ENCODE data around the gene LSM6. TPM values are rescaled to one million over a fixed set of nuclear protein-coding genes. Genes with fewer than 3 reads are reported as not detected.

LSM6 gene
- total and polyA plus RNA-seq, 2 donors from 2014 or later, result 24.3 to 36.7 TPM

DNA sequence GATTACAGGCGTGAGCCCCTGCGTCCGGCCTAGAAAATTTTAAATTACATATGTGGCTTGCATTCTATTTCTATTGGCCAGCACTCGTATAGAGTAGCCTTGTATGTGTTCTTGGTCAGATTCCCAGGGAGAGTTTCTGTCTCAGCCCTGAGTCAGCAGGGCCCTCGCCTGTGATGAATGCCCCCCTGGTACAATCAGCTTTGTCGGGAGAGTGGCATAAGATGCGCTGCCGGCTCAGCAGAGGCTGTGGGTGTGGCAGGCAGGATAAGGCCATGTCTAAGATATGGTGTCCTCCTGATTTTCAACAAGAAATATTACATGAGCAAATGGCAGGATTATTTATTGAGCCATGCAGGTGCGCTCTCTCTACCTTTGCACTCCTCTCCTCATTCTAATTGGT, 37.3 kb downstream of the LSM6 start:
- Histone ChIP-seq H3K4me1 (ENCODE audit: control insufficient read depth in 2 of 3, insufficient read depth in 2 of 3, low read depth in 1 of 3, low read length in 3 of 3) (no peaks in the 10 kb centered on the region), H3K27me3 (ENCODE audit: control insufficient read depth, insufficient read depth, low read length) (no peaks in the 10 kb centered on the region), H3K36me3 (ENCODE audit: control insufficient read depth in 2 of 3, insufficient read depth in 3 of 3, low read length in 3 of 3) (no peaks in the 10 kb centered on the region), H3K27ac (ENCODE audit: low read depth in 2 of 2, low read length in 2 of 2) (no peak overlapping the region), H3K9ac (ENCODE audit: low read length in 3 of 3) (no peak overlapping the region), H3K9me3 (ENCODE audit: control insufficient read depth in 2 of 3, insufficient read depth in 1 of 3, low read length in 3 of 3) (no peaks in the 10 kb centered on the region), H3K4me3 (ENCODE audit: low read length in 3 of 3) (no peak overlapping the region)
- no peak for FAIRE-seq
- TF ChIP-seq, protein P1, sequence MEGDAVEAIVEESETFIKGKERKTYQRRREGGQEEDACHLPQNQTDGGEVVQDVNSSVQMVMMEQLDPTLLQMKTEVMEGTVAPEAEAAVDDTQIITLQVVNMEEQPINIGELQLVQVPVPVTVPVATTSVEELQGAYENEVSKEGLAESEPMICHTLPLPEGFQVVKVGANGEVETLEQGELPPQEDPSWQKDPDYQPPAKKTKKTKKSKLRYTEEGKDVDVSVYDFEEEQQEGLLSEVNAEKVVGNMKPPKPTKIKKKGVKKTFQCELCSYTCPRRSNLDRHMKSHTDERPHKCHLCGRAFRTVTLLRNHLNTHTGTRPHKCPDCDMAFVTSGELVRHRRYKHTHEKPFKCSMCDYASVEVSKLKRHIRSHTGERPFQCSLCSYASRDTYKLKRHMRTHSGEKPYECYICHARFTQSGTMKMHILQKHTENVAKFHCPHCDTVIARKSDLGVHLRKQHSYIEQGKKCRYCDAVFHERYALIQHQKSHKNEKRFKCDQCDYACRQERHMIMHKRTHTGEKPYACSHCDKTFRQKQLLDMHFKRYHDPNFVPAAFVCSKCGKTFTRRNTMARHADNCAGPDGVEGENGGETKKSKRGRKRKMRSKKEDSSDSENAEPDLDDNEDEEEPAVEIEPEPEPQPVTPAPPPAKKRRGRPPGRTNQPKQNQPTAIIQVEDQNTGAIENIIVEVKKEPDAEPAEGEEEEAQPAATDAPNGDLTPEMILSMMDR (IDR thresholded peaks at IDR 0.05; ENCODE audit: borderline replicate concordance, extremely low read depth, insufficient read depth), result no peak
- DNase-seq, result no peak
- intact Hi-C loops (cut with DNase I), result no loop called here

- no peak within 1 kb of the TSS for H3K27ac ChIP-seq (ENCODE audit: low read depth in 2 of 2, low read length in 2 of 2)
- TF ChIP-seq, protein P1 (IDR thresholded peaks at IDR 0.05; ENCODE audit: borderline replicate concordance, extremely low read depth, insufficient read depth), result no peak
- intact Hi-C loops (cut with DNase I), result no loop called here
- no peaks in the 10 kb centered on the region for H3K27me3 ChIP-seq (ENCODE audit: control insufficient read depth, insufficient read depth, low read length)
- H3K4me3 ChIP-seq (ENCODE audit: low read length in 3 of 3), result no peak within 1 kb of the TSS
- no peaks in the 10 kb centered on the region for H3K9me3 ChIP-seq (ENCODE audit: control insufficient read depth in 2 of 3, insufficient read depth in 1 of 3, low read length in 3 of 3)
- FAIRE-seq (no peak), DNase-seq (no peak)
- H3K4me1 ChIP-seq (ENCODE audit: control insufficient read depth in 2 of 3, insufficient read depth in 2 of 3, low read depth in 1 of 3, low read length in 3 of 3), result no peaks in the 10 kb centered on the region
- H3K36me3 ChIP-seq (ENCODE audit: control insufficient read depth in 2 of 3, insufficient read depth in 3 of 3, low read length in 3 of 3), result no peaks in the 10 kb centered on the region
- H3K9ac ChIP-seq (ENCODE audit: low read length in 3 of 3), result no peak within 1 kb of the TSS
These were observed 38.7 kb downstream of the LSM6 start, which contains the start of gene REELD1 for GRCh38 chr4:146214238-146214637. TSS of gene REELD1 (plus strand) at chr4:146214538. CDS start at chr4:146216953, 2,415 bp downstream.

GRCh38 chr4:146222313-146222712, 46.8 kb downstream of the LSM6 start:
- H3K4me1 ChIP-seq (ENCODE audit: control insufficient read depth in 2 of 3, insufficient read depth in 2 of 3, low read depth in 1 of 3, low read length in 3 of 3), result no peaks in the 10 kb centered on the region
- DNase-seq (no peak), FAIRE-seq (no peak)
- intact Hi-C loops (cut with DNase I), result no loop called here
- no peaks in the 10 kb centered on the region for H3K9me3 ChIP-seq (ENCODE audit: control insufficient read depth in 2 of 3, insufficient read depth in 1 of 3, low read length in 3 of 3)
- H3K27ac ChIP-seq (ENCODE audit: low read depth in 2 of 2, low read length in 2 of 2), result no peak overlapping the region
- H3K4me3 ChIP-seq (ENCODE audit: low read length in 3 of 3), result no peak overlapping the region
- no peak overlapping the region for H3K9ac ChIP-seq (ENCODE audit: low read length in 3 of 3)
- H3K36me3 ChIP-seq (ENCODE audit: control insufficient read depth in 2 of 3, insufficient read depth in 3 of 3, low read length in 3 of 3), result no peaks in the 10 kb centered on the region
- TF ChIP-seq, protein P1 (IDR thresholded peaks at IDR 0.05; ENCODE audit: borderline replicate concordance, extremely low read depth, insufficient read depth), result no peak
- no peaks in the 10 kb centered on the region for H3K27me3 ChIP-seq (ENCODE audit: control insufficient read depth, insufficient read depth, low read length)

DNA sequence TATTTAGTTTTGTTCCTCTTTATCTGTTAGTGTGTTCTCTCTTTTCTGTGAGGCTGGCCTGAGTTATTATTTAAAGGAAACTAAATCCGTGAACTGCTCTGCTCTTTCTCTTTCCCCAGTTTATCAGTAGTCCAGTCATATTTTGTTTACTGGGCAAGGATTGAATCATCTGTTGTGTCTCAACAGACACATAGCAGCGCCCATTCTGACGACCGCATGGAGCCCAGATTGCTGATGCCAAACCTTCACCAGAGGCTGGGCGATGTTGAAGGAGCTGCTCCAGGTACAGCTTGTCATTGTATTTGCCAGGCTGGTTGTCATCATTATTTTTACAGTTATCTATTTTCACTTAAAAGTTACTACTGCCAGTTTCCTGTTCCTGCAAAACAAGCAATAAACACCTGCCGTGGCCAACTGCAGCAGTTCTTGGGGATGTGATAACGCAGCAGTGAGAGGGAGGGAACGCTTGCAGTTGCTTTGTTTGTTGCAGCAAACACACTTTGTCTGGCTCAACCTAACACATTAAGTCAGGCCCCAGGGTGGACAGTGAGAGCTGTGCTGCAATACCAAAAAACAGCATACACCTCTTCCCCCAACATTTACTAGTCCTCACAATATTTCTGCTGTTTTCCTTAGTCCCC, 48.9 kb downstream of the LSM6 start:
- DNase-seq (no peak), FAIRE-seq (no peak)
- Histone ChIP-seq H3K27me3 (ENCODE audit: control insufficient read depth, insufficient read depth, low read length) (no peaks in the 10 kb centered on the region), H3K36me3 (ENCODE audit: control insufficient read depth in 2 of 3, insufficient read depth in 3 of 3, low read length in 3 of 3) (no peaks in the 10 kb centered on the region), H3K9me3 (ENCODE audit: control insufficient read depth in 2 of 3, insufficient read depth in 1 of 3, low read length in 3 of 3) (no peaks in the 10 kb centered on the region), H3K9ac (ENCODE audit: low read length in 3 of 3) (no peak overlapping the region), H3K4me3 (ENCODE audit: low read length in 3 of 3) (no peak overlapping the region), H3K27ac (ENCODE audit: low read depth in 2 of 2, low read length in 2 of 2) (no peak overlapping the region), H3K4me1 (ENCODE audit: control insufficient read depth in 2 of 3, insufficient read depth in 2 of 3, low read depth in 1 of 3, low read length in 3 of 3) (no peaks in the 10 kb centered on the region)
- TF ChIP-seq, protein P1 (IDR thresholded peaks at IDR 0.05; ENCODE audit: borderline replicate concordance, extremely low read depth, insufficient read depth), result no peak
- intact Hi-C loops (cut with DNase I), result no loop called here
